SK-N-SH (cell line): ENCODE results near the gene DOCK6.

Experiments
- CTCF ChIP-seq: fragments of 200-600 bp; sonication (generic); IDR thresholded peaks from 2 replicates; pipeline ENCODE4 v1.6.1; 2017; ENCODE audit warnings: antibody characterized with exemption, mild to moderate bottlenecking, moderate library complexity
- ELF1 ChIP-seq: IDR thresholded peaks from 2 replicates; pipeline ENCODE4 v1.4.0; 2012
- FOXM1 ChIP-seq: IDR thresholded peaks from 2 replicates; pipeline ENCODE4 v1.4.0; 2012; ENCODE audit warnings: low read depth, mild to moderate bottlenecking
- GATA2 ChIP-seq: sonication (generic); formaldehyde crosslinking; IDR thresholded peaks from 2 replicates; pipeline ENCODE4 v1.5.0; 2020; ENCODE audit warnings: mild to moderate bottlenecking, missing genetic modification reagents
- MAX ChIP-seq: IDR thresholded peaks from 2 replicates; pipeline ENCODE4 v1.4.0; 2012; ENCODE audit warnings: low read depth
- MEF2A ChIP-seq: IDR thresholded peaks from 2 replicates; pipeline ENCODE4 v1.4.0; 2012; ENCODE audit warnings: low read depth, borderline replicate concordance
- RAD21 ChIP-seq: IDR thresholded peaks from 2 replicates; pipeline ENCODE4 v1.6.1; 2012; ENCODE audit warnings: mild to moderate bottlenecking, low read length
- RFX5 ChIP-seq: IDR thresholded peaks from 2 replicates; pipeline ENCODE4 v1.6.1; 2012; ENCODE audit warnings: mild to moderate bottlenecking, improper control_type of control experiment, low read length
- TAF1 ChIP-seq: IDR thresholded peaks from 2 replicates; pipeline ENCODE4 v1.6.1; 2012; ENCODE audit warnings: low read depth, mild to moderate bottlenecking, low read length, moderate library complexity, borderline replicate concordance
- TCF12 ChIP-seq: IDR thresholded peaks from 2 replicates; pipeline ENCODE4 v1.4.0; 2012
- YY1 ChIP-seq: IDR thresholded peaks from 2 replicates; pipeline ENCODE4 v1.4.0; 2012; ENCODE audit warnings: low read depth, mild to moderate bottlenecking

GRCh38 chr19:11243798-11244169, 18.5 kb downstream of the DOCK6 start:
- TF ChIP-seq MAX (no peak), CTCF (no peak), TCF12 (no peak), RFX5 (no peak), GATA2 (CRISPR knock-in tag) (no peak), RAD21 (no peak), ELF1 (no peak), YY1 (no peak), TAF1 (no peak), MEF2A (no peak), FOXM1 (no peak)
